ENCODE results near the gene EEA1.

EEA1 gene

DNA sequence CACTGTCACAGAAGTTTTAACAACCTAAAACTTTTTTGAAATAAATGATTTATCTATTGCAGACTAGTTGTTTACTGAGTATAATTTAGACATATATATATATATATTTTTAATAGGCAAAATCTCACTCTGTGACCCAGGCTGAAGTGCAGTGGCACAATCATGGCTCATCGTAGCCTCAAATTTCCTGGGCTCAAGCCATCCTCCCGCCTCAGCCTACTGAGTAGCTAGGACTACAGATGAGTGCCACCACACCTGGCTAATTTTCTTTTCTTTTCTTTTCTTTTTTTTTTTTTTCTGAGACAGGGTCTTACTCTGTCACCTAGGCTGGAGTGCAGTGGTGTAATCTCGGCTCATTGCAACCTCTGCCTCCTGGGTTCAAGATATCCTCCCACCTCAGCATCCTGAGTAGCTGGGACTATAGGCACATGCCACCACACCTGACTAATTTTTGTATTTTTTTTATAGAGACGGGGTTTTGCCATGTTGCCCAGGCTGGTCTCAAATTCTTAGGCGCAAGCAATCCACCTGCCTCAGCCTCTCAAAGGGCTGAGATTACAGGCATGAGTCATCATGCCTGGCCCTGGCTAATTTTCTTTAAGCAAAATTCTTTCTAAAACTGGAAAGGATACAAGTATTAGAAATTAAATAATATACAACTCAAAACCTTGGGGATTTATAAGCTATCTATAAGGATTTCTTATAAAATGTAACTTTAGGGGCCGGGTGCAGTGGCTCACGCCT is 23.1 kb downstream of the EEA1 start:
- TF ChIP-seq, protein P1, sequence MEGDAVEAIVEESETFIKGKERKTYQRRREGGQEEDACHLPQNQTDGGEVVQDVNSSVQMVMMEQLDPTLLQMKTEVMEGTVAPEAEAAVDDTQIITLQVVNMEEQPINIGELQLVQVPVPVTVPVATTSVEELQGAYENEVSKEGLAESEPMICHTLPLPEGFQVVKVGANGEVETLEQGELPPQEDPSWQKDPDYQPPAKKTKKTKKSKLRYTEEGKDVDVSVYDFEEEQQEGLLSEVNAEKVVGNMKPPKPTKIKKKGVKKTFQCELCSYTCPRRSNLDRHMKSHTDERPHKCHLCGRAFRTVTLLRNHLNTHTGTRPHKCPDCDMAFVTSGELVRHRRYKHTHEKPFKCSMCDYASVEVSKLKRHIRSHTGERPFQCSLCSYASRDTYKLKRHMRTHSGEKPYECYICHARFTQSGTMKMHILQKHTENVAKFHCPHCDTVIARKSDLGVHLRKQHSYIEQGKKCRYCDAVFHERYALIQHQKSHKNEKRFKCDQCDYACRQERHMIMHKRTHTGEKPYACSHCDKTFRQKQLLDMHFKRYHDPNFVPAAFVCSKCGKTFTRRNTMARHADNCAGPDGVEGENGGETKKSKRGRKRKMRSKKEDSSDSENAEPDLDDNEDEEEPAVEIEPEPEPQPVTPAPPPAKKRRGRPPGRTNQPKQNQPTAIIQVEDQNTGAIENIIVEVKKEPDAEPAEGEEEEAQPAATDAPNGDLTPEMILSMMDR (conservative IDR thresholded peaks at IDR 0.05), result no peak
- H3K27ac ChIP-seq, result no peak overlapping the region

- TF ChIP-seq, protein P1 (conservative IDR thresholded peaks at IDR 0.05), result no peak
These were observed 23.8 kb downstream of the EEA1 start for GRCh38 chr12:92905258-92905810.

DNA sequence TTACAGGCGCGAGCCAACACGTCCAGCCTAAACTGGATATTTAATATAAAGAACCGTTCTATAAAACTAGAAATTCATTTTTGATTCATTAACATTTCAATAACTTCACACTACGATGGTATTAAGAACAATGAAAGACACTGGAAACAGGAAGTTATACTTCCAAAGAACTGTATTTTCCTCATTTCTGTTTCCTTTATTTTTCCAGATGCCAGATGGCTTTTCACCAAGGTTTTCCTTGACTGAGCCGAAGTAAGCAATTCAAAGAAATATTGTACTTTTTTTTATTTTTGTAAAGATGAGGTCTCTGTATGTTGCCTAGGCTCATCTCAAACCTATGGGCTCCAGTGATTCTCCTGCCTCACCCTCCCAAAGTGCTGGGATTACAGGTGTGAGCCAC is 28.2 kb downstream of the EEA1 start:
- no peak overlapping the region for H3K27ac ChIP-seq
- TF ChIP-seq, protein P1 (conservative IDR thresholded peaks at IDR 0.05), result no peak

More at GRCh38 chr12:92905258-92905810, 23.8 kb downstream of the EEA1 start:
- H3K27ac ChIP-seq, result no peak overlapping the region

DNA sequence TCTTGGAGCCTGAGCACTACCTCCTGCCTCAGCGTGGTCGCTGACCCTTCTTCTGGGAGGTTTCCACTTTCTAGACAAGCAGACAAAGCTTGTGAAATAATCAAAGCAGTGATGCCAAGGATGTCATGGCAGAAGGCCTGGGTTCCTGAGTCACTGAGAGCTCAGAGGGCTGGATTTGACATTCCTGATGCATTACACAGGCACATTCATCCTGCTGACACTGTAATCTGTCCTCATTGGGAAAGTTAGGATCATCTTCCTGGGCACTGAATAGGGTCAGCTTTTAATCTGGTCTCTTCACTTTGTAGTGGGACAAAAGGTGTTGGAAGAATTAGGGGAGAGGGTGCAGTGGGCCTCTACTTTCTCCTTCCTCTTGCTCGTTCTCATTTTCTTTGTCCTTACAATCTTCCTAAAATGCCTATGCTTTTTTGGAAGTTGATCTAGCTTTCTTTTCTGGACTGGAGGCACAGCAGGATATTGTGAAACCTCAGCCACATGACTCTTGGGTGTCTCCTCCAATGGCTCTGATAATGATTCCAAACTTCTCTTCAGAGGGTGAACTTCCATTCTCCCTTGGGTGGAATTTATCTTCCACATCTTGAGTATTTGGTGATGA is 29.6 kb downstream of the EEA1 start:
- H3K27ac ChIP-seq, result no peak overlapping the region

DNA sequence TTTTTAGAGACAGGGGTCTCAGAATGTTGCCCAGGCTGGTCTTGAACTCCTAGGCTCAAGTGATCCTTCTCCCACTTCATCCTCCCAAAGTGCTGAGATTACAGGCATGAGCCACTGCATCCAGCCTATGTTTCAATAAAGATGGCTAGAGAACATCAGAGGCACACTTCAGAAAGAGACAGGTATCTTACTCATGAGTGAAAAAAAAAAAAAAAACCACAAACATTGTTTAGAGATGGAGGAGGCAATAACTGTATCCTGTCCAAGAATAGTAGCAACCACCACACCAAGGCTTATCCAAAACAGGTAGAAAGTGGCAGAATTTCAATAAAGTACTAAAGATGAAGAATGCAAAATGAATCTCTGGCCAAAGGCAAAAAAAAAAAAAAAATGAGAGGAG is 30.3 kb downstream of the EEA1 start:
- TF ChIP-seq, protein P1 (conservative IDR thresholded peaks at IDR 0.05), result no peak
- no peak overlapping the region for H3K27ac ChIP-seq

More for the DNA sequence above, 29.6 kb downstream of the EEA1 start:
- TF ChIP-seq, protein P1 (conservative IDR thresholded peaks at IDR 0.05), result no peak

DNA sequence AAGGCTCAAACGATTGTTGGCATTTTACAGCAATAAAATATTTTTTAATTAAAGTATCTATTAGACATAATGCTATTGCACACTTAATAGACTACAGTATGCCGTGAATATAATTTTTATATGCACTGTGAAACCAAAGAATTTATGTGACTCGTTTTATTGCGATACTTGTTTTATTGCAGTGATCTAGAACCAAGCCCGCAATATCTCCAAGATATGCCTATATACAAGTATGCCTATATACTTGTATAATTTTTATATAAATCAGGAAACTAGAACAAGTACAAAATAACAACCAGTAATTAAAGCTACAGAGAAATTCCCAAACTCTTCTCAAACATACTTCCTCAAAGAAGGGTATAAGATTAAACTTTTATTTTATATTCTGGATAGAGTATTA is 31.3 kb downstream of the EEA1 start:
- no peak overlapping the region for H3K27ac ChIP-seq

GRCh38 chr12:92890601-92891106 is 38.4 kb downstream of the EEA1 start:
- H3K27ac ChIP-seq, result no peak overlapping the region
- TF ChIP-seq, protein P1 (conservative IDR thresholded peaks at IDR 0.05), result no peak

More for the DNA sequence above, 31.3 kb downstream of the EEA1 start:
- TF ChIP-seq, protein P1 (conservative IDR thresholded peaks at IDR 0.05), result no peak
